NCI-H345 (cell line): ENCODE data around the gene DXO.
A peak's percentile ranks its signal among the peaks of the same experiment; 100 is the strongest.
"Not testable (repeated sequence)": the region's sequence is repeated elsewhere in the genome, so short reads cannot be mapped to it uniquely, and the experiment has no call there.

Experiments
- DNase-seq: peaks from one replicate; lab custom pipeline; 2025; lab: John Stamatoyannopoulos, UW

DXO gene

GRCh38 chr6:31956796-31957195, 15.1 kb downstream of the DXO start:
- no peak for DNase-seq

GRCh38 chr6:31954511-31954910, 17.4 kb downstream of the DXO start:
- no peak for DNase-seq

DNA sequence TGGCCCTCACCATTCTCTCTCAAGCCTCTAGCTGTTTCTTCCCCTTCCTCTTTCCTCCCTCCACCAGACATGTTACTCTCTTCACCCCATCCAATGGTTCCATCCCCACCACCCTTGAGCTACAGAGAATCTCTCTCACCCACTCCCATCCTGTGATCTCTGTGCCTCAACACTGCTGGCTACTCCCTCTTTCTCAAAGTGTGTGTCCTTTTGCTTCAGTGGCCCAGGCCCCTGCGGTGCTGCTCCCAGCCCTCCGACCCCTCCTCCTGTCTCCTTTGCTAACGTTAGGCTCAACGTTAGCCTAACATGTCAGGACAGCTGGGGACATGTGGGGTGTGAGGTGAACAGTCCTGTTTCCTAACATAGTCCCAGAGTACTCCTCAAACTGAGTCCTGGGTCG, 19.0 kb downstream of the DXO start:
- no peak for DNase-seq

- DNase-seq: peak; percentile 46
These were observed 19.7 kb downstream of the DXO start for GRCh38 chr6:31952140-31952805.

GRCh38 chr6:31949926-31950548, 21.9 kb downstream of the DXO start:
- DNase-seq: no peak

DNA sequence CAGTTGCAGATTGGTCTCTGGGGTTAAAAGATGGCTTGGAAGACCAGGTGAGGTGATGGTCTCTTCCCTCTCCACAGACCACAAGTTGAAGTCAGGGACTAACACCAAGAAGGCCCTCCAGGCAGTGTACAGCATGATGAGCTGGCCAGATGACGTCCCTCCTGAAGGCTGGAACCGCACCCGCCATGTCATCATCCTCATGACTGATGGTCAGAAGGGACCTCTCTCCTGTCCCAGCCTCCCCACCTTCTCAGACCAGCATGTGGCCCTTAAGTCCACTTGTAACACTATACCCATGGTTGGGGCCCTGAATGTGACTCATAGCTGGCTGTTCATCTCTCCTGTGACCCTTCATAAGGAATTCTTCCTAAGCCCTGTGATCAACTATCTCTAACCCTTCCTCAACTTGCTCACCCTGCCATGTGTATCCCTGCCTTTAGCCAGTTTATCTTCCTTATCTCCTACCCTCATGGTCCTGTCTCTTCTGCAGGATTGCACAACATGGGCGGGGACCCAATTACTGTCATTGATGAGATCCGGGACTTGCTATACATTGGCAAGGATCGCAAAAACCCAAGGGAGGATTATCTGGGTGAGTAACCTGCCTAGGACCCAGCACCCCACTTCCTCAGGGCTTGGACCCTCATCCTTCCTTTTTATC, 23.1 kb downstream of the DXO start:
- no peak for DNase-seq

DNA sequence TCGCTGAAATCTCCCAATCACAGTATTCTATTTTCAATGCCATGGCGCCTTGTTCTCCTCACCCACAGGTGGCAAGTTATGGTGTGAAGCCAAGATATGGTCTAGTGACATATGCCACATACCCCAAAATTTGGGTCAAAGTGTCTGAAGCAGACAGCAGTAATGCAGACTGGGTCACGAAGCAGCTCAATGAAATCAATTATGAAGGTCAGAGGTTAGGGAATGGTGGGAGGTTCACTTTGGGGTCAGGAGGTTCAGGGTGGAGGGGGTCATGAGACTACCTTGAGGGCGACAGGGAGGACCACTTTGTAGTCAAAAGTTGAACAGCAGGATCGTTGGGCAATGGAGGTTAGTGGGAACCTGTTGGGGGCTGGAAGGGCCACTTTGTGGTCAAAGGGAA, 23.6 kb downstream of the DXO start:
- DNase-seq: no peak

DNA sequence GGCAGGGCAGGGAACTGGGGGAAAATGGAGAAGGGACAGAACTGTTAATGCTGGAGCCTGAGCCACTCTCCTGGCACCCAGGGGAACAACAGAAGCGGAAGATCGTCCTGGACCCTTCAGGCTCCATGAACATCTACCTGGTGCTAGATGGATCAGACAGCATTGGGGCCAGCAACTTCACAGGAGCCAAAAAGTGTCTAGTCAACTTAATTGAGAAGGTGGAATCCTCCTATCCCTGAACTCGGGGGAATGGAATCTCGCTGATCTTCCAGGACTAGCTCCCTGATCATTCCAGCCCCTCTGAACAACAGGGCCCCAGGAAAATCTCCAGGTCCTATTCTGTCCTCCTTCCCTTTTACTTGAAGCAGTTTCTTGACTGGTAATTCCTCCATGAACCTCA, 24.1 kb downstream of the DXO start:
- no peak for DNase-seq

DNA sequence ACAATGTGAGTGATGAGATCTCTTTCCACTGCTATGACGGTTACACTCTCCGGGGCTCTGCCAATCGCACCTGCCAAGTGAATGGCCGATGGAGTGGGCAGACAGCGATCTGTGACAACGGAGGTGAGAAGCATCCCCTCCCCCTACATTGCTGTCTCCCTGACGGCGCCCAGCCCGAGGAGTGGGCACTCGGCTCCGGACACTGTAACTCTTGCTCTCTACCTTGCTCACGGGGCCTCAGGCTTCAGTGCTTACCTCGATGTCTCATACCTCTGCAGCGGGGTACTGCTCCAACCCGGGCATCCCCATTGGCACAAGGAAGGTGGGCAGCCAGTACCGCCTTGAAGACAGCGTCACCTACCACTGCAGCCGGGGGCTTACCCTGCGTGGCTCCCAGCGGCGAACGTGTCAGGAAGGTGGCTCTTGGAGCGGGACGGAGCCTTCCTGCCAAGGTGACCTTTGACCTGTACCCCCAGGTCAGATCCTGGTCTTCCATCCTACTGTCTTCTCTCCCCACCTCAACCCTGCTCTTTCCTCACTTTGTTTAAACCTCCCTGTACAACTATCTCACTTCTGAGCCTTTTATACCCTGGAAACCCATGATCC, 24.8 kb downstream of the DXO start:
- DNase-seq: no peak

DNA sequence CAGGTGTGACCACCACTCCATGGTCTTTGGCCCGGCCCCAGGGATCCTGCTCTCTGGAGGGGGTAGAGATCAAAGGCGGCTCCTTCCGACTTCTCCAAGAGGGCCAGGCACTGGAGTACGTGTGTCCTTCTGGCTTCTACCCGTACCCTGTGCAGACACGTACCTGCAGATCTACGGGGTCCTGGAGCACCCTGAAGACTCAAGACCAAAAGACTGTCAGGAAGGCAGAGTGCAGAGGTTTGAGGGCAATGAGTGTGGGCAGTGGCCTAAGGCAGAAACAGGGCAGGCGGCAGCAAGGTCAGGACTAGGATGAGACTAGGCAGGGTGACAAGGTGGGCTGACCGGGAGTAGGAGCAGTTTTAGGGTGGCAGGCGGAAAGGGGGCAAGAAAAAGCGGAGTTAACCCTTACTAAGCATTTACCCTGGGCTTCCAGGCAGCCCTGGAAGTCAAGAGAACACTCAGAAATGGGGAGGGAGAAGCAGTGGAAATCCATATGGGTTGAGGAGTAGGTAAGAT, 25.5 kb downstream of the DXO start:
- DNase-seq: no peak

GRCh38 chr6:31945507-31946369, 26.2 kb downstream of the DXO start, which contains the start of gene CFB:
Gene CFB (plus strand): TSS chr6:31946095. CDS start chr6:31946222, 127 bp downstream.
- DNase-seq: no peak

GRCh38 chr6:31945154-31945506, 26.8 kb downstream of the DXO start:
- DNase-seq: no peak

DNA sequence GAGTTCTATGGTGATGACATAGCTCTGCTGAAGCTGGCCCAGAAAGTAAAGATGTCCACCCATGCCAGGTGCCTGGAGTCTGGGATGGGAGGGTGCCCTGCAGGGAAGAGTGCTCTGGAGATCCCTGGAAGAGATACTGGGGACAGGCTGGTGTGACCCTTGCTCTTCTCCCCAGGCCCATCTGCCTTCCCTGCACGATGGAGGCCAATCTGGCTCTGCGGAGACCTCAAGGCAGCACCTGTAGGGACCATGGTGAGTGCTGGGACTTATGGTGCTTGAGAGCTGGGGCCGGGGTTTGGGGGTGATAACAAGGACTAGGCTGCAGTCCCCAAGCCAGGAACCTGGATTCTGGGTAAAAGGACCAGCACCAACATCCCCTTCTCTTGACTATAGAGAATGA, 28.2 kb downstream of the DXO start:
- no peak for DNase-seq

DNA sequence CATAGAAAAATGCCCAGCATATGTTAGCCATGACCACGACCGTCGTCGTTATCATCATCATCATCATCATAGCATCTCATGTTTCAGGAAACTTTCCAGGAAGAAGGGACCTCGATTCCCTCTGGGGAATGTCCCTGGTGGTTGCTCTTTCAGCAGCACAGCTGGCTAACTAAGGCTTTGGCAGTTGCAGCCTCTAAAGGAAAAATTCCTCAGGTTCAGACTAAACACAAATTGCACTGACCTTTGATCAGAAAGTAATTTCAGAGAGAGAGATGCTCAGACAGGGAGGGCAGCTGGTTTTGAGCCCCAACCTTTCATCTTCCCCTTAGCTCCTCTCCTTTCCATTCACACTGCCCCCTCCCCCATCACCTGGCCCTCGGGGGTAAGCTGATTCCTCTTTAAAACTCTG, 31.7 kb downstream of the DXO start:
- DNase-seq: no peak

DNA sequence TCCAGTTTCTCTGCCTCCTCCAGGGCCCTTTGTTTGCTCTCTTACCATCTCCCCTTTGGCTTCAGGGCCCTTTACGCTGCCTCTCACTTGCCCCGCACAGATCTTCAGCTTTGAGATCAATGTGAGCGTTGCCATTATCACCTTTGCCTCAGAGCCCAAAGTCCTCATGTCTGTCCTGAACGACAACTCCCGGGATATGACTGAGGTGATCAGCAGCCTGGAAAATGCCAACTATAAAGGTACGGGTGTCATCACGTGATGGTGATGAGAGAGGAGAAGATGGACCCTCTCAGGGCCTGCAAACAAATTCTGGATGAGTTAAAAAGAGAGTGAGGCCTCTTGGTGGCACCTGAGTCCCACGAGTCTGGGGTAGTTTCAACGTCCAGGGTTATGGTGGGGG, 36.1 kb downstream of the DXO start:
- DNase-seq: no peak

DNA sequence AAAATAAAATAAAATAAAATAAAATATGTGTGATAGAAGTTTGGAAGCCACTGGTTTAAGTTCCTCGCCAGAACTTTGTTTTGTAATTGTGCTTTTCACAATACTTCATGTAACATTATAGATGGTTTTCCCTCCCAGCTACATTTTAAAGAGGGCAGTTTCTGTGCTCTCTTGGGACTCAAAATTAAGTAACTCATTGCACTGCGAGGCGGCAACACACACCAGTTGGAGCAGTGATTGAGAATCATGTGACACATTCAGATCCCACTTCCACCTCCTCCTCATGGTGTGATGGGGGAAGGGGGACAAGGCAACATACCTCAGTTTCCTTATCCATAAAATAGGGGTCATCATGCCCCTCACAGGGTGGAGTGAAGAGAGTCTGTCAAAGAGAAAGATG, 36.9 kb downstream of the DXO start:
- no peak for DNase-seq

- DNase-seq: no peak
These were observed 38.4 kb downstream of the DXO start for GRCh38 chr6:31933537-31933936.

GRCh38 chr6:31932137-31932536, 39.8 kb downstream of the DXO start:
- DNase-seq: not testable (repeated sequence)

DNA sequence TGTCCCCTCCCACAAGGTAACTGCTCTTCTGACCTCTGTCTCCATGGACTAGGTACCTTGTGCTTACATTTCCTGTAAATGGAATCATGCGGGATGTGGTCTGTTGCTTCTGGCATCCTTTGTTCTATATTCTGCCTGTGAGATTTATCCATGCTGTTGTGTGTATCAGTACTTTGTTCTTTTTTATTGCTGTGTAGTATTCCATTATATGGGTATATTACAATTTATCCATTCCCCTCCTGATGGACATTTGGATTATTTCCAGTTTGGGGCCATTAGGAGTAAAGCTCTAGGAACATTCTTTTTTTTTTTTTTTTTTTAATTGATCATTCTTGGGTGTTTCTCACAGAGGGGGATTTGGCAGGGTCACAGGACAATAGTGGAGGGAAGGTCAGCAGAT, 41.0 kb downstream of the DXO start:
- DNase-seq: no peak

GRCh38 chr6:31928672-31928939, 43.3 kb downstream of the DXO start:
- DNase-seq: no peak

- no peak for DNase-seq
These were observed 43.9 kb downstream of the DXO start for GRCh38 chr6:31927863-31928671.
